Measurements from ENCODE around the gene CRLF3.
"Not testable (repeated sequence)": the region's sequence is repeated elsewhere in the genome, so short reads cannot be mapped to it uniquely, and the experiment has no call there.

DNA sequence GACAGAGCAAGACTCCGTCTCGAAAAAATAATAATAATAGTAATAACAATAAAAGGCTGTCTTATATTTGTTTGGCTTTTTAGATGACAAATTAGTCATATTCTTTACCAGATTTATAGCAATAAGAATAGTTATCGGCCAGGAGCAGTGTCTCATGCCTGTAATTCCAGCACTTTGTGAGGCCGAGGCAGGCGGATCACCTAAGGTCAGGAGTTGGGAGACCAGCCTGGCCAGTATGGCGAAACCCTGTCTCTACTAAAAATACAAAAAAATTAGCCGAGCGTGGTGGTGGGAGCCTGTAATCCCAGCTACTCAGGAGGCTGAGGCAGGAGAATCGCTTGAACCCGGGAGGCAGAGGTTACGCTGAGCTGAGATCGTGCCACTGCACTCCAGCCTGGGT is 10.3 kb downstream of the CRLF3 start:
- TF ChIP-seq, protein P1, sequence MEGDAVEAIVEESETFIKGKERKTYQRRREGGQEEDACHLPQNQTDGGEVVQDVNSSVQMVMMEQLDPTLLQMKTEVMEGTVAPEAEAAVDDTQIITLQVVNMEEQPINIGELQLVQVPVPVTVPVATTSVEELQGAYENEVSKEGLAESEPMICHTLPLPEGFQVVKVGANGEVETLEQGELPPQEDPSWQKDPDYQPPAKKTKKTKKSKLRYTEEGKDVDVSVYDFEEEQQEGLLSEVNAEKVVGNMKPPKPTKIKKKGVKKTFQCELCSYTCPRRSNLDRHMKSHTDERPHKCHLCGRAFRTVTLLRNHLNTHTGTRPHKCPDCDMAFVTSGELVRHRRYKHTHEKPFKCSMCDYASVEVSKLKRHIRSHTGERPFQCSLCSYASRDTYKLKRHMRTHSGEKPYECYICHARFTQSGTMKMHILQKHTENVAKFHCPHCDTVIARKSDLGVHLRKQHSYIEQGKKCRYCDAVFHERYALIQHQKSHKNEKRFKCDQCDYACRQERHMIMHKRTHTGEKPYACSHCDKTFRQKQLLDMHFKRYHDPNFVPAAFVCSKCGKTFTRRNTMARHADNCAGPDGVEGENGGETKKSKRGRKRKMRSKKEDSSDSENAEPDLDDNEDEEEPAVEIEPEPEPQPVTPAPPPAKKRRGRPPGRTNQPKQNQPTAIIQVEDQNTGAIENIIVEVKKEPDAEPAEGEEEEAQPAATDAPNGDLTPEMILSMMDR (IDR thresholded peaks at IDR 0.05): not testable (repeated sequence)
- not testable (repeated sequence) for TF ChIP-seq ZFX (IDR thresholded peaks at IDR 0.05; ENCODE audit: borderline replicate concordance)
